Loucy (cell line): ENCODE results near the gene PACSIN1.

Experiments
- EZH2phosphoT487 ChIP-seq: fragments of 200-600 bp; IDR thresholded peaks from 2 replicates; pipeline ENCODE4 v1.6.1; 2018; ENCODE audit warnings: antibody characterized with exemption, mild to moderate bottlenecking, moderate library complexity, borderline replicate concordance
- TF ChIP-seq, protein P1 (sequence below): fragments of 200-600 bp; sonication (generic); conservative IDR thresholded peaks from 2 replicates; pipeline ENCODE4 v1.5.1; 2014; ENCODE audit warnings: mild to moderate bottlenecking, antibody characterized with exemption, low read length

DNA sequence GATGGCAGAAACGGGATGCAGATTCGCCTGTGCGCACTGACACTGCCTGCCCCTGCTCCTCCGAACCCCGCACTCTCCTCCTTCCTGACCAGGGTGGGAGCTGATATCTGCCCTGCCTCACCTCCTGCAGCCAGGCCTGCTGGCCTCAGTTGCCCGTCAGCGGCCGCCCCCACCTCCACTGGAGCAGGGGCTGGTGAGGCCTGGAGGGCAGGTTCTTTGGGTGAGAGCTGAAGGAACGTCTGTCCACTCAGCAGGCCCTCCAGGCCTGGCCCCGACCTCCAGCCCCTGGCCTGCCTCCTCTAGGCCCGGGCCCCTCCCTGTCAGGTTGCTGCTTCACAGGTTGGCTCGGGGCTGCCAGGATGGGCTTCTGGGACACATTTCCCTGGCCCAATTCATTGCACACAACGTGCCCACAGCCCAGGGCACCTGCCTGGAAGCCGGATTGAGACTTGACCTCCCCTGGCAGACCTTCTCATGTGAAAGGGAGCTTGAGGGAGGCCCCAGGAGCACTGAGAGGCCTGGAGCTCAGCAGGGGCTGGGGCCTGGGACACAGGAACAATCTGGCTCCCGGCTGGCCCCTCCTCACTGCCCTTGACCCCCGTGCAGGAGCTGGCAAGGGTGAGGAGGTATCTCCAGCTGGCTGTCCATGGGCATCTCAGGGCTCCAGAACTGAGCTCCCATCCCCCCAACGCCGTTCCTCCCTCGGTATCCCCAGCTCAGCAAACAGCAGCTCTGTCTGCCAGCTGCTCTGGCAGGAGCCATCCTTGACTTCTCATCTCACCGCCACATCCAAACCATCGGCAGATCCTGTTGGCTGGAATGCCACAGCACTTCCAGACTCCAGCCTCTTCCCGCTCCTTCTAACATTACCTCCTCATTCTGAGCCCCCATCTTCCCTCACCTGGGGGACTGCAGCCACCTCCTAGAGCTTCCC is 50.8 kb downstream of the PACSIN1 start:
- TF ChIP-seq, protein P1, sequence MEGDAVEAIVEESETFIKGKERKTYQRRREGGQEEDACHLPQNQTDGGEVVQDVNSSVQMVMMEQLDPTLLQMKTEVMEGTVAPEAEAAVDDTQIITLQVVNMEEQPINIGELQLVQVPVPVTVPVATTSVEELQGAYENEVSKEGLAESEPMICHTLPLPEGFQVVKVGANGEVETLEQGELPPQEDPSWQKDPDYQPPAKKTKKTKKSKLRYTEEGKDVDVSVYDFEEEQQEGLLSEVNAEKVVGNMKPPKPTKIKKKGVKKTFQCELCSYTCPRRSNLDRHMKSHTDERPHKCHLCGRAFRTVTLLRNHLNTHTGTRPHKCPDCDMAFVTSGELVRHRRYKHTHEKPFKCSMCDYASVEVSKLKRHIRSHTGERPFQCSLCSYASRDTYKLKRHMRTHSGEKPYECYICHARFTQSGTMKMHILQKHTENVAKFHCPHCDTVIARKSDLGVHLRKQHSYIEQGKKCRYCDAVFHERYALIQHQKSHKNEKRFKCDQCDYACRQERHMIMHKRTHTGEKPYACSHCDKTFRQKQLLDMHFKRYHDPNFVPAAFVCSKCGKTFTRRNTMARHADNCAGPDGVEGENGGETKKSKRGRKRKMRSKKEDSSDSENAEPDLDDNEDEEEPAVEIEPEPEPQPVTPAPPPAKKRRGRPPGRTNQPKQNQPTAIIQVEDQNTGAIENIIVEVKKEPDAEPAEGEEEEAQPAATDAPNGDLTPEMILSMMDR: no peak
- no peak for TF ChIP-seq EZH2phosphoT487
